Measurements from ENCODE around the gene C20orf141.

The C20orf141 gene

DNA sequence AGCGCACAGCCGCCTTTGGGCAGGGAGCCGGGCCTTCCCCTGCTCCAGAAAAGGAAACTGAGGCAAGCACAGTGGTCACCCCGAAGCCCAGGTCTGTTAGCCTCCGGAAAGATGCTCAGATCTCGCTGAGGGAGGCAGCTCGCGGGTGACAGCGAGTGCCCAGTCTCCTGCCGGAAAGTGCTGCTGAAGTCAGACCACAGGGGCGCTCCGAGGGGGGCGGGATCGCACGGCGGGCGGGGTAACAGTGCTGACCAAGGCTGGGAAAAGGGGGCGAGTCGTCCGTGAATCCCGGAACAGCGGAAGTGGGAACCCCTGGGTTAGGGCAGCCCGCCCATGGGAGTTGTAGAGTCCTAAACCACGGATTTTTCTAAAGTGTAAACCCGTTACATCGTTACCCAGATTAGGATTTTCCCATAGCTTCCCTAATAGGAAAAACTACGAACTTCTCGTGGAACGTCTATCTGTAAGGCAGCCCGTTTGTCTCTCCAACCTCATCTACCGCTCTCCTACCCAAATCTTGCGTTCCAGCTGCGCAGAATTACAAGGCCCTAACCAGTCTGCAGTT, 26.3 kb downstream of the C20orf141 start:
- DNase-seq (ENCODE audit: low read depth in 1 of 2, low spot score in 1 of 2) = peak; percentile 22 to 39
- Histone ChIP-seq H3K27me3 (ENCODE audit: insufficient read depth, poor library complexity, severe bottlenecking) (no peaks in the 10 kb centered on the region), H3K27ac (replicated peaks) (peak overlapping the region; percentile 87), H3K4me3 (replicated peaks; ENCODE audit: insufficient read depth, low read length) (peak overlapping the region; percentile 83)
- TF ChIP-seq POLR2AphosphoS5 (IDR thresholded peaks at IDR 0.05; ENCODE audit: low read depth) (no peak), GABPA (IDR thresholded peaks at IDR 0.05; ENCODE audit: low read depth) (no peak), SPI1 (IDR thresholded peaks at IDR 0.05; ENCODE audit: borderline replicate concordance, low read depth) (no peak)
- TF ChIP-seq, protein P1, sequence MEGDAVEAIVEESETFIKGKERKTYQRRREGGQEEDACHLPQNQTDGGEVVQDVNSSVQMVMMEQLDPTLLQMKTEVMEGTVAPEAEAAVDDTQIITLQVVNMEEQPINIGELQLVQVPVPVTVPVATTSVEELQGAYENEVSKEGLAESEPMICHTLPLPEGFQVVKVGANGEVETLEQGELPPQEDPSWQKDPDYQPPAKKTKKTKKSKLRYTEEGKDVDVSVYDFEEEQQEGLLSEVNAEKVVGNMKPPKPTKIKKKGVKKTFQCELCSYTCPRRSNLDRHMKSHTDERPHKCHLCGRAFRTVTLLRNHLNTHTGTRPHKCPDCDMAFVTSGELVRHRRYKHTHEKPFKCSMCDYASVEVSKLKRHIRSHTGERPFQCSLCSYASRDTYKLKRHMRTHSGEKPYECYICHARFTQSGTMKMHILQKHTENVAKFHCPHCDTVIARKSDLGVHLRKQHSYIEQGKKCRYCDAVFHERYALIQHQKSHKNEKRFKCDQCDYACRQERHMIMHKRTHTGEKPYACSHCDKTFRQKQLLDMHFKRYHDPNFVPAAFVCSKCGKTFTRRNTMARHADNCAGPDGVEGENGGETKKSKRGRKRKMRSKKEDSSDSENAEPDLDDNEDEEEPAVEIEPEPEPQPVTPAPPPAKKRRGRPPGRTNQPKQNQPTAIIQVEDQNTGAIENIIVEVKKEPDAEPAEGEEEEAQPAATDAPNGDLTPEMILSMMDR (IDR thresholded peaks at IDR 0.05; ENCODE audit: insufficient read depth, low read length) = no peak
- TF ChIP-seq, protein P2, sequence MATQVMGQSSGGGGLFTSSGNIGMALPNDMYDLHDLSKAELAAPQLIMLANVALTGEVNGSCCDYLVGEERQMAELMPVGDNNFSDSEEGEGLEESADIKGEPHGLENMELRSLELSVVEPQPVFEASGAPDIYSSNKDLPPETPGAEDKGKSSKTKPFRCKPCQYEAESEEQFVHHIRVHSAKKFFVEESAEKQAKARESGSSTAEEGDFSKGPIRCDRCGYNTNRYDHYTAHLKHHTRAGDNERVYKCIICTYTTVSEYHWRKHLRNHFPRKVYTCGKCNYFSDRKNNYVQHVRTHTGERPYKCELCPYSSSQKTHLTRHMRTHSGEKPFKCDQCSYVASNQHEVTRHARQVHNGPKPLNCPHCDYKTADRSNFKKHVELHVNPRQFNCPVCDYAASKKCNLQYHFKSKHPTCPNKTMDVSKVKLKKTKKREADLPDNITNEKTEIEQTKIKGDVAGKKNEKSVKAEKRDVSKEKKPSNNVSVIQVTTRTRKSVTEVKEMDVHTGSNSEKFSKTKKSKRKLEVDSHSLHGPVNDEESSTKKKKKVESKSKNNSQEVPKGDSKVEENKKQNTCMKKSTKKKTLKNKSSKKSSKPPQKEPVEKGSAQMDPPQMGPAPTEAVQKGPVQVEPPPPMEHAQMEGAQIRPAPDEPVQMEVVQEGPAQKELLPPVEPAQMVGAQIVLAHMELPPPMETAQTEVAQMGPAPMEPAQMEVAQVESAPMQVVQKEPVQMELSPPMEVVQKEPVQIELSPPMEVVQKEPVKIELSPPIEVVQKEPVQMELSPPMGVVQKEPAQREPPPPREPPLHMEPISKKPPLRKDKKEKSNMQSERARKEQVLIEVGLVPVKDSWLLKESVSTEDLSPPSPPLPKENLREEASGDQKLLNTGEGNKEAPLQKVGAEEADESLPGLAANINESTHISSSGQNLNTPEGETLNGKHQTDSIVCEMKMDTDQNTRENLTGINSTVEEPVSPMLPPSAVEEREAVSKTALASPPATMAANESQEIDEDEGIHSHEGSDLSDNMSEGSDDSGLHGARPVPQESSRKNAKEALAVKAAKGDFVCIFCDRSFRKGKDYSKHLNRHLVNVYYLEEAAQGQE (IDR thresholded peaks at IDR 0.05; ENCODE audit: insufficient replicate concordance, low read depth) = no peak

DNA sequence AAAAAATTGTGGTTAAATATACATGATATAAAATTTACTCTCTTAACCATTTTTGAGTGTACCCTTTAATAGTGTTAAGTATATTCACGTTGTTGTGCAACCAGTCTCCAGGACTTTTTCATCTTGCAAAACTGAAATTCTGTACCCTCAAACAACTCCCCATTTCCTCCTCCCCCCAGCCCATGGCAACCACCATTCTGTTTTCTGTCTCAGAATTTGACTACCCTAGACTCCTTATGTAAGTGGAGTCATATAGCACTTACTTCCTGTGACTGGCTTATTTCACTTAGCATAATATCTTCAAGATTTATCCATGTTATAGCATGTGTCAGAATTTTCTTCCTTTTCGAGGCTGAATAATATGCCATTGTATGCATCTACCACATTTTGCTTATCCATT, 30.8 kb downstream of the C20orf141 start:
- H3K4me3 ChIP-seq (replicated peaks; ENCODE audit: insufficient read depth, low read length) = no peak overlapping the region
- TF ChIP-seq, protein P2 (IDR thresholded peaks at IDR 0.05; ENCODE audit: insufficient replicate concordance, low read depth) = no peak
- no peak for TF ChIP-seq POLR2AphosphoS5 (IDR thresholded peaks at IDR 0.05; ENCODE audit: low read depth)
- TF ChIP-seq SPI1 (IDR thresholded peaks at IDR 0.05; ENCODE audit: borderline replicate concordance, low read depth) = no peak
- no peak for TF ChIP-seq GABPA (IDR thresholded peaks at IDR 0.05; ENCODE audit: low read depth)
- TF ChIP-seq, protein P1 (IDR thresholded peaks at IDR 0.05; ENCODE audit: insufficient read depth, low read length) = no peak
- H3K27ac ChIP-seq (replicated peaks) = no peak overlapping the region
- no peak for DNase-seq (ENCODE audit: low read depth in 1 of 2, low spot score in 1 of 2)
- no peaks in the 10 kb centered on the region for H3K27me3 ChIP-seq (ENCODE audit: insufficient read depth, poor library complexity, severe bottlenecking)

DNA sequence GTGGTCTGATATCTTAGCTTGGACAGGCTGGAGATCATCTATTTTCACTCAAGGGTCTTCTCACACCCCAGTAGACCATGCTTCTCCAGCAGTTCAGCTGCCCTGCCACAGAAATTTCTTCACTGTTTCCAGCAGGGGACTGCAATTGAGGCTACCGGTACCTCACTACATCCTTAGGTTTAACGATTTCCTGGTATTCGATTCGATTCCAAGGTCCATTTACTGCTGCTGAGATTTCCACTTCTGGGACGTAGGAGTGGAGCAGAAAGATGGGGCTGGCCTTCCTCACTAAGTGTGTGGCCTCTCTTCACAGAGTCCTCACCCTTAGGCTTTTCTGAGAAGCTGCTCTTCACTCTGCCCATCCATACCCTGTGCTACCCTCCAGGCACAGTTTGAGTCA, 31.9 kb downstream of the C20orf141 start:
- Histone ChIP-seq H3K4me3 (replicated peaks; ENCODE audit: insufficient read depth, low read length) (no peak overlapping the region), H3K27ac (replicated peaks) (no peak overlapping the region), H3K27me3 (ENCODE audit: insufficient read depth, poor library complexity, severe bottlenecking) (no peaks in the 10 kb centered on the region)
- DNase-seq (ENCODE audit: low read depth in 1 of 2, low spot score in 1 of 2) = no peak
- TF ChIP-seq SPI1 (IDR thresholded peaks at IDR 0.05; ENCODE audit: borderline replicate concordance, low read depth) (no peak), GABPA (IDR thresholded peaks at IDR 0.05; ENCODE audit: low read depth) (no peak), POLR2AphosphoS5 (IDR thresholded peaks at IDR 0.05; ENCODE audit: low read depth) (no peak)
- TF ChIP-seq, protein P2 (IDR thresholded peaks at IDR 0.05; ENCODE audit: insufficient replicate concordance, low read depth) = no peak
- TF ChIP-seq, protein P1 (IDR thresholded peaks at IDR 0.05; ENCODE audit: insufficient read depth, low read length) = no peak

Data from HL-60 (cell line).